Measurements from ENCODE around the gene C4orf50.

C4orf50 gene

DNA sequence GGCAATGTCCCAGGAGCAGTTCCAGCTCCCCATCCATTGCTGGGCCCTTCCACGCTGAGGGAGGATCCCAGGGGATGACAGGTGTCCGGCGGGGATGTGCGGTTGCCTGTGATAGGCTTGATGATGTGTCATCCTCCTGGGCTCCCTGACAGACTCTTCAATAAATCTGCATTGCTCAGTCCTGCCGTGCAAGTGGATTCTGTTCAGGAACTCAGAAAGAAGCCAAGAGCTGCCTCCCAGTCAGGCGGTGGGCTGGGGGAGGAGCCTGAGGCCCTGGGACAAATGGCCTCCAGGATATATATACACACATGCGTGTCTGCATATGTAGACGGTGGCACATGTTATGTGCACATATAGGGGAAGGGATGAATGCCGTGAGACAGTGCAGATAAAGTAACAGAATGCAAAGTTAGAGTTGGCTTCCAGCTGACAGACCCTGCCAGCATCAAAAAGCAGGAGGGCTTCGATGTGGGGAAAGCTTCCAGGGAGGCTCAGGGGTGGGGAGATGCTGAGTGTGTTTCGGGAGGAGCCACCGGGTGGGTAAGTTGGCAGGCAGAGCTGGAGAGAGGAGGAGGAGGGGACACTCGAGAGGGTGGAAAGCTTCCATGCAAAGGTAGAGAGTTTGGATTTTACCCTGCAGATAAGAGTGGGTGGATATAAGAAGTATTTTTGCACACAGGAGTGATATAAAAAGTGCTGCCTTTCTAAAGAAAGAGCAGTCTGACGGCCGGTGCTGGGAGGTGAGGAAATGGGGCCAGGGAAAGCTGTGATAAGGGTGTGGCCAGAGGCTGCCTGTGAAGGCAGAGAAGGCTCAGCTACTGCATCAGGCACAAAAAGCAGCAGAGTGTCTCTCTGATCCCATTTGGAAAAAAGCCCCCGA is 96.9 kb downstream of the C4orf50 start:
- no peak for DNase-seq (ENCODE audit: low read depth in 2 of 2)

DNA sequence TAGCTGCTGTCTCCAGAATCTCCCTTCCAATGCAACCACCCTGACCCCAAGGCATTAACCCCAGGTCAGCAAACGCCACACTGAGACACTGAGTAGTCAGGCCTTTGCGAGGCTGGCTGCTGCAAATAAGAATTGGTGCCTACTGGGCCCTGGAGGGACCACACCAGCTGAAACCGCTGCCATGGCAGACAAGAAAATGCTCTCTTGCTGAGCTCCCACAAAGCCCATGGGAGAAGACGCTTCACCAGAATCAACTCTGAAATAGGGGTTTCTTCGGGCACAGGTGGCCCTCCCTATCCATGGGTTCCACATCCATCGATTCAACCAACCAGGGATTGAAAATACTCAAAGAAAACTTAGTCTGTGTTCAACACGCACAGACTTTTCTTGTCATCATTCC is 98.7 kb downstream of the C4orf50 start:
- no peak for DNase-seq (ENCODE audit: low read depth in 2 of 2)

GRCh38 chr4:5919044-5919443 is 99.2 kb downstream of the C4orf50 start:
- DNase-seq (ENCODE audit: low read depth in 2 of 2): no peak

DNA sequence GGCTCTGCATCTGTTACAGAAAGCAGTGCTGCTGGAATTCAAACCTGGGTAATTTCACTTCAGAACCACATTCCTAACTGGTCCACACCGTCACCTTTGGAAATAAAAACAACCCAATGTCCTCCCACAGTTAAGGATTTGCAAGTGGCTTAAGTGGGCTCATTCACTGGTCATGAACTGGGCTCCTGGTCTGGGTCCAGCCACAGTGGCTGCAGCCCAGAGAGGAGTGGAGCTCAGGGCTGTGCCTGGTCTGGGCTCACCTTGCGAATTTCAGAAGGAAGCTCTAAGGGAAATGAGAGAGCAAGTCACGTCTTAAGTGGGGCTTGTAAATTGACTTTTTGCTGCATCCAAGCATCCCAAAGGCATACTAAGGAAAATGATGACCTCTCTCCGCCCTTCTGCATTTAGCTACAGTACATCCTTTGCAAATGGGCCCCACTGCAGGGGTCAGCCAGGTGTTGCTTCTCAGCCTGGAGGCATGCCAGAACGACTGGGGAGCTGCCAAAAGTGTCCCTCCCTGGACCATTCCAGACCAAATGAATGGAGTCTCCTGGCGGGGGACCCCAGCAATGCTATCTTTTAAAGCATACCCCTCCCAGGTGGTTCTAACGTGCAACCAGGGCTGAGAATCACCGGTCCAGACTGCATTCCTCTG is 99.8 kb downstream of the C4orf50 start:
- no peak for DNase-seq (ENCODE audit: low read depth in 2 of 2)

- no peak for DNase-seq (ENCODE audit: low read depth in 2 of 2)
Measured at GRCh38 chr4:5917672-5918071, 100.6 kb downstream of the C4orf50 start.

- no peak for DNase-seq (ENCODE audit: low read depth in 2 of 2)
Measured at GRCh38 chr4:5916229-5916628, 102.0 kb downstream of the C4orf50 start.

GRCh38 chr4:5913454-5913853 is 104.8 kb downstream of the C4orf50 start:
- no peak for DNase-seq (ENCODE audit: low read depth in 2 of 2)

DNA sequence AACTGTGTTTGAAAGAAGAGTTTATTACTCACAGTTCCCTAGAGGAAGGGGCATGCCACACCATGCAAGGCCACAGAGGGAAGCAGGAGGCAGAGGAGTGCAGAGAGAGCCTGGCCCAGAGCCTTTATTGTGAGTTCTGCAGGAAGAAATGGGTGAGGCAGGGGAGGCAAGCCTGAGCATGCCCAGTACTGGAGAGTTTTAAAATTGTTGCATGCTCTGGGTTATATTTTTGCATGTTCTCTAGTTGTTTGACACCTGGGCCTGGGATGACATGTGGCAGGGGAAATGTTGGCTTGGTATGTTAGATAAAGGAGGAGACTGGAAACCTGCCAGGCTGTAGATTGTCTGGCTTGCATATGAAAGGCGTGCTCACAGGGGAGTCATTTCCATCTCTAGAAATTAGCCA is 105.6 kb downstream of the C4orf50 start:
- DNase-seq (ENCODE audit: low read depth in 2 of 2): no peak

DNA sequence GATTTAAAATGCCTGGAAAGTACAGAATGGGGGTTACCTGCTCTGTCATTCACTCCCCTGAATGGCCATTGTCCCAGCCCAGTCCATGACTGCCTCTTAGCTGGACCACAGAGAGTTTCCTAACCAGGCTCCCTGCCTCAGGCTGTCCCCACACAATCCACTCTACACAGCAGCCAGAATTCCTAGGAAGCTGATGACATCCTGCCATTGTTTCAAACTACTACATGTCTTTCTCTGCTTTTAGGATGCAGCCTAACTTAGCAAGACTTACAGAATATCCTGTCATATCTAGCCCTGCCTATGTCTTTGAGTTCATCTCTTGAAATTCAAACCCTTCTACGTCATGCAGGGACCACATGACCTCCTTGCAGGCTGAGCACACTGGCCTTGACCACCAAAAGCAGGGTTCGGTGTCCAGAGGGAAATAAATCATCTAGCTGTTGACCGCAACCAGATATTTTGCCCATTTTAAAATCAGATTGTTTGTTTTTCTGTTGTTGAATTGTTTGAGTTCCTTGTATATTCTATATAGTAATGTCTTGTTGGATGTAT is 109.3 kb downstream of the C4orf50 start:
- DNase-seq (ENCODE audit: low read depth in 2 of 2): no peak

DNA sequence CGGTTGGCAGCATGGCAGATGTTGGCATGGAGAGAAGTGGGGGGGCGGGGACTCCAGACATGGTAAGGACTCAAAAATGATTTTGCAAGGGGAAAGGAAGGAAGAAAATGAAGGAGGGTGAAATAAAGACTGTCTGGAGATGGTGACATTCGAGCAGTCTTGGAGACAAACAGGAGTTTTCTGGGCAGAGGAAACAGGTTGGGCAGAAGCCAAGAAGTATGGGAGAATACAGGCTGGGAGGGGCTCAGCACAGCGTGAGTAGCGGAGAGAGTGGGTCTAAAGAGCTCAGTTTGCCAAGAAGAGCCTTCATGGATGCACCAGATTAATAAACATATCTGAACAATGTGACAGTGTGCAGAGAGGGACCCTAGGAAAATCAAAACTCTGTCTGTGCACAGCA is 112.0 kb downstream of the C4orf50 start:
- no peak for DNase-seq (ENCODE audit: low read depth in 2 of 2)

DNA sequence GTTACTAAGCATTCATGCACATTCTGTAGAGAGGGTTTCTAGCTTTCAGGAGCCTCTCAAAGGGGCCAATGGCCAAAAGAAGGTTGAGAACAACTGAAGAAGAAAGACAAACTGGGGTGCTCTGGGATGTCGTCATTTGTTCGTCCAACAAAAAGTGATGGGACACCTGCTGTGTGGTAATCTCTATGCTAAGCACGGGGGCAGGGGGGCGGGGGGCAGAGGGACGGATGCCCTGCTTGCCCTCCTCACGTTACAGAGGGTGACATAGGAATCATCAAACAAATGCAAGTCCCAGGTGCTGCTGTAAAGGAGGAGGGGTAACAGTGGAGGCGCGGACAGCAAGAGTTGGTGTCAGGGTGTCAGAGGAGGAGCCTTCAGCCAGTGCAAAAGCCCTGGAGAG is 112.5 kb downstream of the C4orf50 start:
- DNase-seq (ENCODE audit: low read depth in 2 of 2): no peak

- DNase-seq (ENCODE audit: low read depth in 2 of 2): no peak
Measured at GRCh38 chr4:5900844-5901243, 117.4 kb downstream of the C4orf50 start.

DNA sequence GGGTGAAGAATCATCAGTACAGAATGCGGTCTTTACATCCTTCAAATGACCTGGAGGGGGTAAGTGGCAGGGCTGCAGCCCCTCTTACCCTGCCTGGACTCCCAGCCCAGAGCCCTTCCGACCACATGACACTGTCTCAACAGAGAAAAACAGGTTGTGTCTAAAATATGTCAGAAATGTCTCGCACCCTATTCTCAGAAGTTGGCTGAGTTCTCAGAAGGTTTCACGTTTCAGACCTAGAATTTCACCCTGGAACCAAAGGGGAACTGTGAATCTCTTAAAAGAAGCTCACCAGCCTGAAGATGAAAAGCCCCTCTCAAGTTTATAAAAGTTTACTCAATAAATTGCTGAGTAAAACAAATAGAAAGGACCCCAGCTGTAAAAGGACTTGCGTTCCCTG is 118.3 kb downstream of the C4orf50 start:
- no peak for DNase-seq (ENCODE audit: low read depth in 2 of 2)

DNA sequence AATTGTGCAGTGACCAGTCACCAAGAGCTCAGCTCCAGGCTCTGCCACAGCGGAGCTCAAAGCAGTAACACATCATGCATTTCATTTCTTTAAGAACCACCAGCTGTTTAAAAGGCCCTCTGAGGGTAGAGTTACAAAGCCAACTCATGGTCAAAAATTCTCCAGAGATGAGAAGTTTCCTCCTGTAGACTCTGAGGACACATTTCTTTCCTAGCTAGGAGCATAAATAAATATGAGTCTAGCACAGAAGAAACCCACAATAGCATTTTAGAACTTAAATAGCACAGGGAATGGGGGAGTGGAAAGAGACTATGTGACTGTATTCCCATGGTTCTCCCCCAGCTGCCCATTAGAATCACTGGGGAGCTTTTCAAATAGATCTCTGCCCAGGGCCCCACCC is 118.8 kb downstream of the C4orf50 start:
- no peak for DNase-seq (ENCODE audit: low read depth in 2 of 2)

DNA sequence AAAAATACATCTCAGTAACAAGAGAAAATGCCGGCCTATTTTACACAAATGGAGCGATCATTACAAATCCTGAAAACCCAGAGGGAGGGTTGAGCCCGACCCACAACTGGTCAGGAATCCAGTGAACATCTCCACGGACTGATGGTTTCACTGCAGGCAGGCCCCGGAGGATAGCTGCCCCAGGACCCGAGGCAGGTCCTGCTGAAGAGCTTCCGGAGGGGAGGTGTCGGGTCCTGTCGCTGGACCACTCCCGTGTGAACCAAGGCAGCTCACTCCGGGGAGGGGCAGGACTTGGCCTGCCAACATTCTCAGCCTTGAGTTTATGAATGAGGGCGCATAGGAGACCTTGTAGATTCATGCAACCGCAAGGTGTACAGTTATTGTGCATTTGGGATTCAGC is 120.6 kb downstream of the C4orf50 start:
- no peak for DNase-seq (ENCODE audit: low read depth in 2 of 2)

DNA sequence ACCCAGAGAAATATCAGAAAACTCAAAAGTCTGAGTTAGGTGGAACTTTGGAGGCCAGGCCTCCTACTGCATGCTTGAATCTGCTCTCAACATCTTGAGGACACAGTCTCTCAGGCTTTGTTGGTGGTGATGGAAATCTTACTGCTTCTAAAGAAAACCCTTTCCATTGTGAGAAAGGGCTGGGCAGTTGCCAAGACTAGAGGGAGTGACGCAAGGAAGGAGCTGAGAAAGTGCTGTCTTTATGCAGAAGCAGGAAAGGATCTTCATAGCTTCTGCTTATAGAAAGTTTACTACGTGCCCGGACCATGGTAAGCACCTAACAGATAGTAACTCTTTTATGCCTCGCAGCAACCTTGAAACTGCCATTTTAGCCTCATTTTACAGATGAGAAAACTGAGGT is 122.9 kb downstream of the C4orf50 start:
- DNase-seq (ENCODE audit: low read depth in 2 of 2): no peak

DNA sequence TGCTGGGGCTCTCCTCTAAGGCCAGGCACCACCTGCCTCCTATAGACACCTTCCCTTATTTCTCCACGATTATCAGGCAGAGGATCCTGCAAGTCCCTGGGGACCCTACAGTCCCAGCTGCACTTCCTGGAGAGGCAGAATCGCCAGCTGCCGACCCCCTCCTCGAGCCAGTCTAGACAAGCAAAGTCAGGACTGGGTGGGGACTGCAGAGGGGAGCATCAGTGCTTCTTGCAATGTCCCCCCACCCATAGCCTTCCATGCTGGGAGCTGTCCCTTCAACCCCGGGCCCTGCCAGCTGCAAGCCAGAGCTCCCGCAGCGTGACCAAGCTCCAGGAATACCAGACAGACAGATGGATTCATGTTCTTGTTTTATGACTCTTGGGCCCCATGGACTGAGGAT is 124.0 kb downstream of the C4orf50 start:
- no peak for DNase-seq (ENCODE audit: low read depth in 2 of 2)

GRCh38 chr4:5893591-5893990 is 124.6 kb downstream of the C4orf50 start:
- DNase-seq (ENCODE audit: low read depth in 2 of 2): no peak

GRCh38 chr4:5893004-5893580 is 125.1 kb downstream of the C4orf50 start, which contains the start of gene CRMP1:
Gene CRMP1 (minus strand): TSS chr4:5893086. CDS start chr4:5892969, 117 bp downstream.
- DNase-seq (ENCODE audit: low read depth in 2 of 2): no peak

- no peak for DNase-seq (ENCODE audit: low read depth in 2 of 2)
Measured at GRCh38 chr4:5892323-5893003, 125.8 kb downstream of the C4orf50 start.

DNA sequence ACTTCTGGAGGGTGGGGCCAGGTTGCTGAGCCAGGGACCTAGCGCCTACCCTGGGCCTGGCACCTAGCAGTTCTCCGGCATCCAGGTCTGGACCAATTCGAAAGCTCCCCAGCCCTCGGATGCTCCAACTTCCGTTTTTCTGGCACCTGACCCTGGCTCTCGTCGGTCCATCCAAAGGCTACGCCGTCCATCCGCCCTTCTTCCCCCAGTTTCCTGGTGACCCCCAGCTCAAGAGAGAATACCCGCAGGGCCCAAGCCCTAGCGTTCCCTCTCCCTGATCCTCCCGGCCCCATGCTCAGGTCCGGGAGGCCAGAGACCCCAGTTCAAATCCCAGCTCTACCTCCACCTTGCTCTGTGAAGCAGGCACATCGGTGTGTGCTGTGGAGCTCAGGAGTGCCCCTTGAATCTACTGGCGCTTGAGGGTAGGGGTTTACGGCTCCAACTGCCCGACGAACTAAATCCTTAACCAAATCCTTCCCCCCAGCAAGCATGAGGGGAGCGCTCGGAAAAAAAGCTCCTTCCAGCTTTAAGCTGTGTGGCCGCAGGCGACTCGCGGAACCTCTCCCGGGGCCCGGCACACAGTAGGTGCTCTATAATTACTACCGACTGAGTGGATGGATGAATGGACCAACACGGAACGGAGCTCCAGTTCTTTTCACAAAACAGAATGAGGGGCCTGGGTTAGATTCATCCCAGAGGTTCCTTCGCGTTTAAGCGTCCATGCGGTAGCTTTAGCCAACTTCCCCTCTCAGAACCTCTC is 126.5 kb downstream of the C4orf50 start:
- no peak for DNase-seq (ENCODE audit: low read depth in 2 of 2)
